GM06990 (cell line): ENCODE data around the gene SLC41A1.

ENCODE experiments used
- DNase-seq: peaks from one replicate; pipeline ENCODE4 v3.0.0-alpha.2; 2011; ENCODE audit not compliant: insufficient read length; ENCODE audit errors: extremely low read depth
- H3K27me3 ChIP-seq: replicated peaks from 2 replicates; pipeline ENCODE4 v1.6.0; 2011; ENCODE audit warnings: low read length; ENCODE audit not compliant: control insufficient read depth, insufficient read depth
- H3K36me3 ChIP-seq: 2 replicates; pipeline ENCODE4 v1.5.1; 2011; ENCODE audit warnings: low read length; ENCODE audit not compliant: control insufficient read depth, insufficient read depth
- H3K4me3 ChIP-seq: replicated peaks from 2 replicates; pipeline ENCODE4 v1.5.1; 2011; ENCODE audit warnings: low read depth, mild to moderate bottlenecking, control low read depth, low read length
- TF ChIP-seq, protein P1 (sequence below): IDR thresholded peaks from 2 replicates; pipeline ENCODE4 v1.5.1; 2011; ENCODE audit warnings: low read length, control low read depth, mild to moderate bottlenecking, inconsistent platforms; ENCODE audit not compliant: insufficient read depth, poor library complexity, severe bottlenecking

The SLC41A1 gene

DNA sequence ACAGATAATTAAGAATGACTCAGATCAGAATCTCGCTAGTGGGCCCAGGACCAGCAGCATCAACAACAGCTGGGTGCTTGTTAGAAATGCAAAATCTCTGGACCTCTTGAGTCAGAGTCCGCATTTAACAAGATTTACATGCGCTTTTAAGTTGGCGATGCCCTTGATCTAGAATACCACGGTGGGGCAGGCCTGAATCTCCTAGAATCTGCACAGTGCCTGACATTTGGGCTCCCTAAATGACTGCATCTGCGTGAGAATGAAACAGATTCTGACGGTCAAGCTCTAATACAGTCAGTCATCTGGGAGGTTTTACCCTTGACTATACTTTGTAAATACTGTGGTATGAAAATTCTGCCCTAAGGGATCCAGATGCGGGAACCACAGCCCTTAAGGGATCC lies 20.5 kb downstream of the SLC41A1 start:
- TF ChIP-seq, protein P1, sequence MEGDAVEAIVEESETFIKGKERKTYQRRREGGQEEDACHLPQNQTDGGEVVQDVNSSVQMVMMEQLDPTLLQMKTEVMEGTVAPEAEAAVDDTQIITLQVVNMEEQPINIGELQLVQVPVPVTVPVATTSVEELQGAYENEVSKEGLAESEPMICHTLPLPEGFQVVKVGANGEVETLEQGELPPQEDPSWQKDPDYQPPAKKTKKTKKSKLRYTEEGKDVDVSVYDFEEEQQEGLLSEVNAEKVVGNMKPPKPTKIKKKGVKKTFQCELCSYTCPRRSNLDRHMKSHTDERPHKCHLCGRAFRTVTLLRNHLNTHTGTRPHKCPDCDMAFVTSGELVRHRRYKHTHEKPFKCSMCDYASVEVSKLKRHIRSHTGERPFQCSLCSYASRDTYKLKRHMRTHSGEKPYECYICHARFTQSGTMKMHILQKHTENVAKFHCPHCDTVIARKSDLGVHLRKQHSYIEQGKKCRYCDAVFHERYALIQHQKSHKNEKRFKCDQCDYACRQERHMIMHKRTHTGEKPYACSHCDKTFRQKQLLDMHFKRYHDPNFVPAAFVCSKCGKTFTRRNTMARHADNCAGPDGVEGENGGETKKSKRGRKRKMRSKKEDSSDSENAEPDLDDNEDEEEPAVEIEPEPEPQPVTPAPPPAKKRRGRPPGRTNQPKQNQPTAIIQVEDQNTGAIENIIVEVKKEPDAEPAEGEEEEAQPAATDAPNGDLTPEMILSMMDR, result no peak
- no peak overlapping the region for H3K4me3 ChIP-seq
- H3K36me3 ChIP-seq, result no peaks in the 10 kb centered on the region
- no peaks in the 10 kb centered on the region for H3K27me3 ChIP-seq
- DNase-seq, result peak; percentile 41

DNA sequence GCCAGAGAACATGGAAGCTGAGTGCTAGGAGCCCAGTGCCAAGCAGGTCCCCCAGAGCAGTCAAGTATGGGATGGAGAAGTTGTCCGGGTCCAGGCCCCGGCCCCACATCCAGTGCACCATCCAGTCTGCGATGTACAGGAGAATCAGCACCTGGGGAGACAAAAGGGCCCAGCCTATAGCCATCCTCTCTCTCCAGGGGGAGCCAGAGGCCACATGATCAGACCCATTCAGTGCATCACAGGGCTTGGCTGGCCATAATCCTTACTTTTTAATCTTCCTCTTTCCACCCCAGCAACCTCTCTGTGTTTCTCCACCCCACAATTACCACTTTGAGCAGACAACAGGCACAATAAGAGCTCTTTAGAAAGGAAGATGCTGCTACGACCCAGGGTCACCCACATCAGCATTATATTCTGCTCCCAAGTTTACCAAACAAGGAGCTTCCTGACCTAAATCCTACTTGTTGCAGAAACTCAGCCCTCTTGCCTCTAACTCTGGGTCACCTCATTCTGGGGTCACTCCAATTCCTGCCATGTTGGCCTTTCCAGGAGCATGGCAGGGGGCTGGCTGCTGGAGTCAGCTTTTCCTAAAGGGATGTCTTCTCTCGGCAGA lies 21.3 kb downstream of the SLC41A1 start:
- Histone ChIP-seq H3K36me3 (no peaks in the 10 kb centered on the region), H3K27me3 (no peaks in the 10 kb centered on the region), H3K4me3 (no peak overlapping the region)
- DNase-seq, result no peak
- TF ChIP-seq, protein P1, result peak; percentile 88

DNA sequence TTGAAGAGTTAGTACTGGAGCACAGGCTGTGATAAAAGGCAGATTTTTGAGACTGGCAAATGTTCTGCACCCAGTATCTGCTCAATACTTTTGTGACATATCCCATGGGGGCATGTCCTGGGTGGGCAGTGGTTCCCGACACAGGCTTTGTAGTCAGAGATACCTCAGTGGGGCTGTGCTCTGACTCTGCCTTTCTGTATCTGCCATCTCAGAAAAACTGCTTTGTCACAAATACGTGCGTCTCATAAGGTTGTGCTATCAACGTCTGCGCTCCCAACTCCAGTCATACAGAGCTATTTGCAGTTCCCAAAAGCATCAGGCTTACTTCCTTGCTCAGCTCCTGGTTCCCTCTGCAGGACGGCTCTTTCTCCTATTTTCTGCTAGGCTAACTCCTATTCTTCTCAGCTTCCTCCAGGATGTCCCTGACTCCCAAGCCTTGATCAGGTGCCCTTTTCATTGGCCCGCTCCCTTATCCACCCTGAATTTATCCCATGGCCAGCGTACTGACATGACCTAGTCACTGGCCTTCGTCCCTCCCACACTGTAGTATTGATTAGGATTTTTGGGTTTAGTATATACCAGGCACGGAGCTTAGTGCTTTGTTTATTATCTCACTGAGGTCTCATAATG lies 25.6 kb downstream of the SLC41A1 start:
- Histone ChIP-seq H3K36me3 (no peaks in the 10 kb centered on the region), H3K4me3 (no peak overlapping the region), H3K27me3 (no peaks in the 10 kb centered on the region; the same call in 1 of the 2 replicates)
- no peak for DNase-seq
- TF ChIP-seq, protein P1, result no peak

GRCh38 chr1:205786601-205787000 lies 26.4 kb downstream of the SLC41A1 start:
- H3K4me3 ChIP-seq, result no peak overlapping the region
- H3K27me3 ChIP-seq, result no peaks in the 10 kb centered on the region; the same call in 1 of the 2 replicates
- DNase-seq, result no peak
- TF ChIP-seq, protein P1, result no peak
- H3K36me3 ChIP-seq, result no peaks in the 10 kb centered on the region

GRCh38 chr1:205785446-205785845 lies 27.6 kb downstream of the SLC41A1 start:
- Histone ChIP-seq H3K36me3 (no peaks in the 10 kb centered on the region), H3K27me3 (no peaks in the 10 kb centered on the region; the same call in 1 of the 2 replicates), H3K4me3 (no peak overlapping the region)
- no peak for DNase-seq
- TF ChIP-seq, protein P1, result no peak
